Ishikawa (cell line): ENCODE measurements around the gene IL6.
A peak's percentile ranks its signal among the peaks of the same experiment; 100 is the strongest.

ENCODE experiments used
- CEBPB ChIP-seq: IDR thresholded peaks from 2 replicates; pipeline ENCODE4 v1.6.1; 2012
- CREB1 ChIP-seq: IDR thresholded peaks from 2 replicates; pipeline ENCODE4 v1.6.1; 2012; ENCODE audit warnings: low read depth
- EGR1 ChIP-seq: IDR thresholded peaks from 2 replicates; pipeline ENCODE4 v1.6.1; 2012
- EP300 ChIP-seq: IDR thresholded peaks from 2 replicates; pipeline ENCODE4 v1.6.1; 2012; ENCODE audit warnings: borderline replicate concordance
- FOXM1 ChIP-seq: IDR thresholded peaks from 2 replicates; pipeline ENCODE4 v1.6.1; 2012; ENCODE audit warnings: low read depth, borderline replicate concordance
- NFIC ChIP-seq: IDR thresholded peaks from 2 replicates; pipeline ENCODE4 v1.6.1; 2012
- RAD21 ChIP-seq: IDR thresholded peaks from 2 replicates; pipeline ENCODE4 v1.6.1; 2012; ENCODE audit warnings: low read depth
- TAF1 ChIP-seq: IDR thresholded peaks from 2 replicates; pipeline ENCODE4 v1.6.1; 2012; ENCODE audit warnings: low read depth, mild to moderate bottlenecking
- TCF12 ChIP-seq: IDR thresholded peaks from 2 replicates; pipeline ENCODE4 v1.6.1; 2012; ENCODE audit warnings: low read depth
- TEAD4 ChIP-seq: IDR thresholded peaks from 2 replicates; pipeline ENCODE4 v1.6.1; 2012
- YY1 ChIP-seq: IDR thresholded peaks from 2 replicates; pipeline ENCODE4 v1.6.1; 2012; ENCODE audit warnings: low read depth
- ZBTB7A ChIP-seq: IDR thresholded peaks from 2 replicates; pipeline ENCODE4 v1.6.1; 2012; ENCODE audit warnings: low read depth
- TF ChIP-seq, protein P1 (sequence below): IDR thresholded peaks from 2 replicates; pipeline ENCODE4 v1.6.1; 2012; ENCODE audit warnings: low read depth, mild to moderate bottlenecking
- TF ChIP-seq, protein P2 (sequence below): IDR thresholded peaks from 2 replicates; pipeline ENCODE4 v1.6.1; 2012
- TF ChIP-seq, protein P3 (sequence below): IDR thresholded peaks from 2 replicates; pipeline ENCODE4 v1.6.1; 2012

Gene IL6

DNA sequence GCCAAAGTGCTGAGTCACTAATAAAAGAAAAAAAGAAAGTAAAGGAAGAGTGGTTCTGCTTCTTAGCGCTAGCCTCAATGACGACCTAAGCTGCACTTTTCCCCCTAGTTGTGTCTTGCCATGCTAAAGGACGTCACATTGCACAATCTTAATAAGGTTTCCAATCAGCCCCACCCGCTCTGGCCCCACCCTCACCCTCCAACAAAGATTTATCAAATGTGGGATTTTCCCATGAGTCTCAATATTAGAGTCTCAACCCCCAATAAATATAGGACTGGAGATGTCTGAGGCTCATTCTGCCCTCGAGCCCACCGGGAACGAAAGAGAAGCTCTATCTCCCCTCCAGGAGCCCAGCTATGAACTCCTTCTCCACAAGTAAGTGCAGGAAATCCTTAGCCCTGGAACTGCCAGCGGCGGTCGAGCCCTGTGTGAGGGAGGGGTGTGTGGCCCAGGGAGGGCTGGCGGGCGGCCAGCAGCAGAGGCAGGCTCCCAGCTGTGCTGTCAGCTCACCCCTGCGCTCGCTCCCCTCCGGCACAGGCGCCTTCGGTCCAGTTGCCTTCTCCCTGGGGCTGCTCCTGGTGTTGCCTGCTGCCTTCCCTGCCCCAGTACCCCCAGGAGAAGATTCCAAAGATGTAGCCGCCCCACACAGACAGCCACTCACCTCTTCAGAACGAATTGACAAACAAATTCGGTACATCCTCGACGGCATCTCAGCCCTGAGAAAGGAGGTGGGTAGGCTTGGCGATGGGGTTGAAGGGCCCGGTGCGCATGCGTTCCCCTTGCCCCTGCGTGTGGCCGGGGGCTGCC lies at the start of gene IL6:
IL6 (plus strand) TSS at position 294 of the 807 bp plus-strand sequence; CDS start at position 357, 63 bp downstream.
- peak; percentile 29; the same call in 1 of the 2 replicates for TF ChIP-seq TAF1
- TF ChIP-seq CEBPB, result peak; percentile 46; the same call in 1 of the 2 replicates
- TF ChIP-seq TEAD4, result no peak
- TF ChIP-seq TCF12, result peak; percentile 24; the same call in 1 of the 2 replicates
- TF ChIP-seq, protein P1, sequence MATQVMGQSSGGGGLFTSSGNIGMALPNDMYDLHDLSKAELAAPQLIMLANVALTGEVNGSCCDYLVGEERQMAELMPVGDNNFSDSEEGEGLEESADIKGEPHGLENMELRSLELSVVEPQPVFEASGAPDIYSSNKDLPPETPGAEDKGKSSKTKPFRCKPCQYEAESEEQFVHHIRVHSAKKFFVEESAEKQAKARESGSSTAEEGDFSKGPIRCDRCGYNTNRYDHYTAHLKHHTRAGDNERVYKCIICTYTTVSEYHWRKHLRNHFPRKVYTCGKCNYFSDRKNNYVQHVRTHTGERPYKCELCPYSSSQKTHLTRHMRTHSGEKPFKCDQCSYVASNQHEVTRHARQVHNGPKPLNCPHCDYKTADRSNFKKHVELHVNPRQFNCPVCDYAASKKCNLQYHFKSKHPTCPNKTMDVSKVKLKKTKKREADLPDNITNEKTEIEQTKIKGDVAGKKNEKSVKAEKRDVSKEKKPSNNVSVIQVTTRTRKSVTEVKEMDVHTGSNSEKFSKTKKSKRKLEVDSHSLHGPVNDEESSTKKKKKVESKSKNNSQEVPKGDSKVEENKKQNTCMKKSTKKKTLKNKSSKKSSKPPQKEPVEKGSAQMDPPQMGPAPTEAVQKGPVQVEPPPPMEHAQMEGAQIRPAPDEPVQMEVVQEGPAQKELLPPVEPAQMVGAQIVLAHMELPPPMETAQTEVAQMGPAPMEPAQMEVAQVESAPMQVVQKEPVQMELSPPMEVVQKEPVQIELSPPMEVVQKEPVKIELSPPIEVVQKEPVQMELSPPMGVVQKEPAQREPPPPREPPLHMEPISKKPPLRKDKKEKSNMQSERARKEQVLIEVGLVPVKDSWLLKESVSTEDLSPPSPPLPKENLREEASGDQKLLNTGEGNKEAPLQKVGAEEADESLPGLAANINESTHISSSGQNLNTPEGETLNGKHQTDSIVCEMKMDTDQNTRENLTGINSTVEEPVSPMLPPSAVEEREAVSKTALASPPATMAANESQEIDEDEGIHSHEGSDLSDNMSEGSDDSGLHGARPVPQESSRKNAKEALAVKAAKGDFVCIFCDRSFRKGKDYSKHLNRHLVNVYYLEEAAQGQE, result no peak
- TF ChIP-seq, protein P2, sequence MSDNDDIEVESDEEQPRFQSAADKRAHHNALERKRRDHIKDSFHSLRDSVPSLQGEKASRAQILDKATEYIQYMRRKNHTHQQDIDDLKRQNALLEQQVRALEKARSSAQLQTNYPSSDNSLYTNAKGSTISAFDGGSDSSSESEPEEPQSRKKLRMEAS, result 0 out of 2 replicates have a peak, but pooled peaks have one; percentile 25
- TF ChIP-seq NFIC, result peak; percentile 87
- TF ChIP-seq EP300, result peak; percentile 25; the same call in 1 of the 2 replicates
- TF ChIP-seq ZBTB7A, result peak; percentile 7; the same call in 1 of the 2 replicates

DNA sequence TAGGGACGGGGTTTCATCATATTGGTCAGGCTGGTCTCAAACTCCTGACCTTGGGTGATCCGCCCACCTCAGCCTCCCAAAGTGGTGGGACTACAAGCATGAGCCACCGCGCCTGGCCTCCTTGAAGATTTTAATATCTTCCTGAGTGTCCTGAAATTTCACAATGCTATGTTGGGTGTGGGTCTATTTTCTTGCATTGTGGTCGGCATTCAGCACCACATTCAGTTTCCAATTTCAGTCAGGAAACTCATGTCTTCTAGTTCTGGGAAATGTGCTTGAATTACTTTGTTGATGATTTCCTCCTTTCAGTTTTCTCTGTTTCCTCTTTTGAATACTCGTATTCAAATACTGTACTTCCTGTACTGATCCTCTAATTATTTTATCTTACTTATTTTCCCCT lies 49.3 kb upstream of the IL6 start:
- TF ChIP-seq, protein P1, result no peak
- TF ChIP-seq ZBTB7A (no peak), CEBPB (no peak), RAD21 (no peak), TAF1 (no peak), EP300 (no peak), CREB1 (no peak), EGR1 (no peak), YY1 (no peak), FOXM1 (no peak), TCF12 (no peak), TEAD4 (no peak), NFIC (no peak)
- TF ChIP-seq, protein P3, sequence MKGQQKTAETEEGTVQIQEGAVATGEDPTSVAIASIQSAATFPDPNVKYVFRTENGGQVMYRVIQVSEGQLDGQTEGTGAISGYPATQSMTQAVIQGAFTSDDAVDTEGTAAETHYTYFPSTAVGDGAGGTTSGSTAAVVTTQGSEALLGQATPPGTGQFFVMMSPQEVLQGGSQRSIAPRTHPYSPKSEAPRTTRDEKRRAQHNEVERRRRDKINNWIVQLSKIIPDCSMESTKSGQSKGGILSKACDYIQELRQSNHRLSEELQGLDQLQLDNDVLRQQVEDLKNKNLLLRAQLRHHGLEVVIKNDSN, result no peak
- TF ChIP-seq, protein P2, result no peak

DNA sequence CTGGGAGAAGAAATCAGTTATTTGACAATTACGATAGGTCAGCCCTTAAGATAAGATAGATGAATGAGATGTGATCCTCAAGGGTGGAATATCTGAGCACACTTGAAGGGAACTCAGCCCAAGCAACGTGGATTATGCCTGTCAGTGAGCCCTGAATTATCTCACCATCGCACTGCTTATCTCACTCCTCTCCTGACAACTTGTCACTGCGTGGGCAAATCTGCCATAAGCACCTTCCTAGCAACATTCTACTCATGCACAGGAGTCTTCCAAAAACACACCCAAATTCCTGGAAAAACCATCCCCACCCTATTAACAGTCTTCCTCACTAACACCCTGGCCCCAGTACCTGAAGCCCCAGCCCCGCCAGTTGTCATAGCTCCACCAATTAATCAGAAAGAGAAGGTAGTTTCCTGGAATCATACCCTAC lies 46.5 kb upstream of the IL6 start:
- TF ChIP-seq NFIC (no peak), TEAD4 (no peak), CREB1 (no peak), FOXM1 (no peak), TCF12 (no peak), CEBPB (no peak), RAD21 (no peak), EGR1 (no peak), YY1 (no peak), ZBTB7A (no peak), EP300 (no peak), TAF1 (no peak)
- TF ChIP-seq, protein P1, result no peak
- TF ChIP-seq, protein P3, result no peak
- TF ChIP-seq, protein P2, result no peak

DNA sequence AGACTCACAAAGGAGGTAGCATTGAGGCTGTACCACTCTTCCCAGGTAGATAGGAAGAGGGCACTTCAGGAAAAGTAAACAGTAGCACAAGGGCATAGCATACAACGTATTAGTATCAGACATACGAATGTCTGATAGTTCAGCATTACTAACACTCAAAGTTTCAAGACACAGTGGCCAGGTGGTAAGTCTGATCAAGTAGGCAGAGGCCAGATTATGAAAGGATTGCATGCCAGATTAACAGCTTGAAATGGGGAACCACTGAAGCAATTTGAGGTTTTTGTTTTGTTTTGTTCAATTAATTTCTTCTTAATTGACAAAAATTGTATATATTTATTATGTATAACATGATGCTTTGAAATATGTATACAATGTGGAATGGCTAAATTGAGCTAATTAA lies 45.7 kb upstream of the IL6 start:
- TF ChIP-seq NFIC (no peak), EP300 (no peak), EGR1 (no peak), TEAD4 (no peak), CREB1 (no peak), TAF1 (no peak), FOXM1 (no peak), RAD21 (no peak)
- TF ChIP-seq, protein P3, result no peak
- TF ChIP-seq, protein P1, result no peak
- TF ChIP-seq, protein P2, result no peak
